H1 (cell line): ENCODE measurements around the gene COL11A1. TPM values are rescaled to one million over a fixed set of nuclear protein-coding genes. Genes with fewer than 3 reads are reported as not detected.

Source experiments
- CTCF ChIA-PET: fragments of 300-600 bp; sonication (Branson Sonifier 250); formaldehyde crosslinking; loops from one replicate; lab custom pipeline; 2021; ENCODE audit not compliant: partially characterized antibody; lab: Charles Lee
- POLR2A ChIA-PET: fragments of 300-600 bp; sonication (Branson Sonifier 250); formaldehyde crosslinking; loops from one replicate; lab custom pipeline; 2021; ENCODE audit warnings: inconsistent platforms; ENCODE audit not compliant: partially characterized antibody; lab: Charles Lee
- DNase-seq, 2 experiments: peaks; one replicate each; pipeline versions ENCODE4 v3.0.0 to v3.0.0-alpha.2; 2010 to 2022; ENCODE audit warnings: low spot score in 2 of 2, low read depth in 1 of 2, mixed read lengths in 1 of 2
- FAIRE-seq: peaks from 2 replicates; lab custom pipeline; 2011; peaks lifted over from hg19 to GRCh38; lab: Jason Lieb, UNC
- H2AFZ ChIP-seq: 2 replicates; pipeline ENCODE4 v1.8.1; 2012; ENCODE audit warnings: low read length, inconsistent platforms
- H2AK5ac ChIP-seq: 2 replicates; pipeline ENCODE4 v1.6.1; 2013; ENCODE audit warnings: low read depth, low read length
- H2BK120ac ChIP-seq: replicated peaks from 2 replicates; pipeline ENCODE3; 2013; ENCODE audit warnings: low read depth, low read length, inconsistent platforms
- H2BK12ac ChIP-seq: 2 replicates; pipeline ENCODE4 v1.6.1; 2013; ENCODE audit warnings: low read depth, low read length
- H2BK15ac ChIP-seq: 2 replicates; pipeline ENCODE4 v1.6.1; 2013; ENCODE audit warnings: low read length
- H2BK20ac ChIP-seq: 2 replicates; pipeline ENCODE4 v1.6.1; 2013; ENCODE audit warnings: low read length
- H2BK5ac ChIP-seq: 2 replicates; pipeline ENCODE4 v1.6.1; 2013; ENCODE audit warnings: low read depth, low read length
- H3K14ac ChIP-seq: 2 replicates; pipeline ENCODE4 v1.6.1; 2013; ENCODE audit warnings: inconsistent platforms; ENCODE audit not compliant: insufficient read length
- H3K18ac ChIP-seq: 2 replicates; pipeline ENCODE4 v1.6.1; 2013; ENCODE audit warnings: low read length; ENCODE audit errors: extremely low read depth
- H3K23ac ChIP-seq: 2 replicates; pipeline ENCODE4 v1.6.1; 2013; ENCODE audit warnings: inconsistent platforms; ENCODE audit not compliant: insufficient read length
- H3K23me2 ChIP-seq: 2 replicates; pipeline ENCODE4 v1.6.1; 2013; ENCODE audit warnings: low read depth, low read length
- H3K27ac ChIP-seq: 2 replicates; pipeline ENCODE4 v1.6.1; 2011; ENCODE audit warnings: low read depth, low read length, inconsistent platforms
- H3K27me3 ChIP-seq, 4 experiments: replicated peaks in 1 of 4; 1 replicate in 1 of 4; 2 replicates in 3 of 4; pipeline versions ENCODE4 v1.6.1 to v1.8.1; 2011 to 2013; ENCODE audit warnings: low read length in 3 of 4, mild to moderate bottlenecking in 3 of 4, inconsistent platforms in 2 of 4, mixed read lengths in 2 of 4, moderate library complexity in 1 of 4; ENCODE audit not compliant: control insufficient read depth in 3 of 4, insufficient read depth in 3 of 4; ENCODE audit errors: extremely low read depth in 1 of 4
- H3K36me3 ChIP-seq, 4 experiments: 2 replicates each; pipeline versions ENCODE4 v1.6.1 to v1.8.1; 2011 to 2013; ENCODE audit warnings: mild to moderate bottlenecking in 4 of 4, low read length in 3 of 4, moderate library complexity in 2 of 4, control low read depth in 1 of 4, inconsistent platforms in 1 of 4; ENCODE audit not compliant: insufficient read depth in 4 of 4, control insufficient read depth in 2 of 4
- H3K4ac ChIP-seq: replicated peaks from 2 replicates; pipeline ENCODE3; 2013; ENCODE audit warnings: low read length, low read depth, mixed read lengths, inconsistent platforms; ENCODE audit not compliant: insufficient read length
- H3K4me1 ChIP-seq, 4 experiments: replicated peaks in 1 of 4; 1 replicate in 1 of 4; 2 replicates in 3 of 4; pipeline versions ENCODE4 v1.6.1 to v1.8.1; 2011 to 2013; ENCODE audit warnings: low read length in 3 of 4, inconsistent platforms in 2 of 4, mixed read lengths in 1 of 4; ENCODE audit not compliant: insufficient read depth in 4 of 4, control insufficient read depth in 3 of 4
- H3K4me2 ChIP-seq, 2 experiments: 2 replicates each; pipeline versions ENCODE4 v1.6.1 to v1.8.1; 2011 to 2013; ENCODE audit warnings: low read depth in 2 of 2, low read length in 2 of 2, control low read depth in 1 of 2, inconsistent platforms in 1 of 2, mild to moderate bottlenecking in 1 of 2; ENCODE audit not compliant: insufficient read depth in 1 of 2
- H3K4me3 ChIP-seq, 4 experiments: fragments of 200-600, 300-600 bp in 1 of 4; sonication (generic), shearing (Covaris generic), sonication (Bioruptor Twin) in 1 of 4; 2 replicates each; pipeline versions ENCODE4 v1.5.1 to v1.8.1; 2011 to 2016; ENCODE audit warnings: low read length in 4 of 4, low read depth in 3 of 4, control low read depth in 2 of 4, inconsistent platforms in 2 of 4, mild to moderate bottlenecking in 2 of 4, mixed read lengths in 1 of 4, moderate library complexity in 1 of 4; ENCODE audit not compliant: insufficient read depth in 2 of 4; ENCODE audit errors: extremely low read depth in 1 of 4
- H3K56ac ChIP-seq: replicated peaks from 2 replicates; pipeline ENCODE3; 2013; ENCODE audit warnings: low read depth, mild to moderate bottlenecking, mixed read lengths, low read length, inconsistent platforms; ENCODE audit not compliant: insufficient read length
- H3K79me1 ChIP-seq: 2 replicates; pipeline ENCODE4 v1.6.1; 2013; ENCODE audit warnings: low read depth, low read length, control low read depth
- H3K79me2 ChIP-seq, 2 experiments: 2 replicates each; pipeline versions ENCODE4 v1.6.1 to v1.8.1; 2012 to 2013; ENCODE audit warnings: low read length in 2 of 2, mild to moderate bottlenecking in 2 of 2, inconsistent platforms in 1 of 2; ENCODE audit not compliant: insufficient read depth in 2 of 2, control insufficient read depth in 1 of 2
- H3K9ac ChIP-seq, 4 experiments: replicated peaks in 1 of 4; 1 replicate in 1 of 4; 2 replicates in 3 of 4; pipeline versions ENCODE4 v1.6.1 to v1.8.1; 2011 to 2013; ENCODE audit warnings: low read depth in 3 of 4, low read length in 3 of 4, control low read depth in 2 of 4, mild to moderate bottlenecking in 2 of 4, moderate library complexity in 2 of 4, inconsistent platforms in 1 of 4; ENCODE audit errors: extremely low read depth in 1 of 4
- H3K9me3 ChIP-seq, 2 experiments: 2 replicates each; pipeline versions ENCODE4 v1.6.1 to v1.8.1; 2012 to 2013; ENCODE audit warnings: mild to moderate bottlenecking in 2 of 2, moderate library complexity in 2 of 2, control low read depth in 1 of 2, inconsistent platforms in 1 of 2, low read depth in 1 of 2, low read length in 1 of 2, mixed read lengths in 1 of 2; ENCODE audit not compliant: insufficient read depth in 2 of 2
- H4K20me1 ChIP-seq, 2 experiments: replicated peaks in 1 of 2; 2 replicates each; pipeline versions ENCODE3 to v1.8.1; 2011 to 2013; ENCODE audit warnings: inconsistent platforms in 2 of 2, low read length in 2 of 2, mild to moderate bottlenecking in 1 of 2; ENCODE audit not compliant: insufficient read depth in 2 of 2, control insufficient read depth in 1 of 2
- H4K5ac ChIP-seq: 2 replicates; pipeline ENCODE4 v1.6.1; 2013; ENCODE audit warnings: low read length, low read depth, mixed read lengths, inconsistent platforms; ENCODE audit not compliant: insufficient read length
- H4K8ac ChIP-seq: 2 replicates; pipeline ENCODE4 v1.8.0; 2013; ENCODE audit warnings: mild to moderate bottlenecking, moderate library complexity, low read length, inconsistent platforms; ENCODE audit not compliant: insufficient read depth; ENCODE audit errors: extremely low read depth
- H4K91ac ChIP-seq: replicated peaks from 2 replicates; pipeline ENCODE3; 2013; ENCODE audit warnings: low read length, mixed read lengths, inconsistent platforms; ENCODE audit not compliant: insufficient read length
- ASH2L ChIP-seq: fragments of 200-600, 300-600 bp; sonication (generic); IDR thresholded peaks from one replicate; pipeline ENCODE4 v1.7.1; 2017; ENCODE audit warnings: low read length
- CTBP2 ChIP-seq: IDR thresholded peaks from 2 replicates; pipeline ENCODE4 v1.7.0; 2011; ENCODE audit warnings: borderline replicate concordance, mild to moderate bottlenecking, moderate library complexity, mixed read lengths, low read length; ENCODE audit not compliant: insufficient read depth, insufficient read length
- HDAC2 ChIP-seq, 2 experiments: fragments of 300-600 bp in 1 of 2; sonication (generic) in 1 of 2; IDR thresholded peaks; 2 replicates each; pipeline ENCODE4 v1.6.1; 2011 to 2012; ENCODE audit warnings: low read depth in 2 of 2, low read length in 2 of 2, mild to moderate bottlenecking in 2 of 2, moderate library complexity in 2 of 2, borderline replicate concordance in 1 of 2, inconsistent platforms in 1 of 2
- NRF1 ChIP-seq: IDR thresholded peaks from 2 replicates; pipeline ENCODE4 v1.6.1; 2011; ENCODE audit warnings: mild to moderate bottlenecking, low read depth, low read length, improper control_type of control experiment
- WGBS, 2 experiments: shearing (Covaris generic) in 1 of 2; methylation state at CpG; one replicate each; pipeline versions ENCODE4 v1.1.6 to v1.1.7; 2013 to 2015; ENCODE audit warnings: low lambda C conversion rate in 2 of 2, mixed read lengths in 2 of 2, inconsistent platforms in 1 of 2, low coverage in 1 of 2, missing lambda C conversion rate in 1 of 2; ENCODE audit not compliant: insufficient replicate concordance in 2 of 2, insufficient coverage in 1 of 2, insufficient read length in 1 of 2; ENCODE audit errors: extremely low coverage in 1 of 2, missing lambda C conversion rate in 1 of 2; 5-methylcytosine and 5-hydroxymethylcytosine counted together
- polyA plus RNA-seq, 7 experiments: library from polyadenylated mRNA; depleted of rRNA in 3 of 7; stranded (reverse) in 5 of 7; unstranded in 2 of 7; fragments of >200 nt in 5 of 7; fragments of 200-250 nt in 2 of 7; gene quantifications; 1 replicate in 5 of 7; 2 replicates in 1 of 7; 4 replicates in 1 of 7; pipeline versions ENCODE4 v1.2.1 to v1.2.3, GENCODE V29; 2011 to 2013; ENCODE audit warnings: missing spikeins in 2 of 7, mixed read lengths in 2 of 7
- total RNA-seq: library from RNA; stranded (reverse); fragmentation: NEBNext Ultra II Directional; extraction: Animal tissue kit (Norgen Biotek cat#: 25700); gene quantifications from 2 replicates; pipeline ENCODE4 v1.2.1, GENCODE V29; 2021

COL11A1 gene
- total and polyA plus RNA-seq, 2 of the 8 experiments (the other 6 are each of a cell fraction or from before 2014, with no cell fraction given): 4.0 to 27.9 TPM

- H2AK5ac ChIP-seq: no peak overlapping the region
- no peaks in the 10 kb centered on the region for H4K20me1 ChIP-seq
- no peak overlapping the region for H3K14ac ChIP-seq
- peaks cover 1 to 9% (median 6%) of the 10 kb centered on the region in 4 experiments for H3K4me1 ChIP-seq
- no peaks in the 10 kb centered on the region for H3K9me3 ChIP-seq
- no peak overlapping the region for H3K27ac ChIP-seq
- H3K36me3 ChIP-seq: no peaks in the 10 kb centered on the region
- no peak overlapping the region for H3K56ac ChIP-seq
- H4K5ac ChIP-seq: no peak overlapping the region
- no peak overlapping the region for H2BK20ac ChIP-seq
- H4K8ac ChIP-seq: no peak overlapping the region
- no peak overlapping the region for H2BK120ac ChIP-seq
- H2BK15ac ChIP-seq: no peak overlapping the region
- H4K91ac ChIP-seq: no peak overlapping the region
- DNase-seq (no peak), FAIRE-seq (no peak)
- no peak overlapping the region for H3K18ac ChIP-seq
- H3K27me3 ChIP-seq: no peaks in the 10 kb centered on the region
- H2BK5ac ChIP-seq: no peak overlapping the region
- H3K79me2 ChIP-seq: no peaks in the 10 kb centered on the region
- no peaks in the 10 kb centered on the region for H3K79me1 ChIP-seq
- WGBS, 2 experiments: 96% methylated on average over 1 of the region's 1 CpG; no CpG with 5 or more reads in 1 of the 2 experiments
- H3K4me2 ChIP-seq: no peak overlapping the region
- ChIA-PET POLR2A (no interaction called here), CTCF (no interaction called here)
- no peak overlapping the region for H3K4ac ChIP-seq
- H2BK12ac ChIP-seq: no peak overlapping the region
- H3K4me3 ChIP-seq: no peak overlapping the region
- H3K9ac ChIP-seq: no peak overlapping the region
- no peak overlapping the region for H2AFZ ChIP-seq
- H3K23me2 ChIP-seq: peaks cover 10% of the 10 kb centered on the region; the same call in 1 of the 2 replicates
- no peak overlapping the region for H3K23ac ChIP-seq
- TF ChIP-seq CTBP2 (no peak), ASH2L (no peak), NRF1 (no peak), HDAC2 (IDR thresholded peaks at IDR 0.05; ENCODE audit: borderline replicate concordance in 1 of 2, low read depth in 2 of 2, low read length in 2 of 2) (no peak)
Observed at GRCh38 chr1:103111926-103112325, 3.6 kb upstream of the COL11A1 start.
